AG04450 (cell line): ENCODE results near the gene PTPRT. TPM values are rescaled to one million over a fixed set of nuclear protein-coding genes. Genes with fewer than 3 reads are reported as not detected.

Source experiments
- CTCF ChIA-PET: fragments of 300-600, 350-600 bp; formaldehyde crosslinking; extraction: SDS; loops from one replicate; lab custom pipeline; 2022; ENCODE audit warnings: antibody characterized with exemption, inconsistent platforms; lab: Charles Lee
- POLR2A ChIA-PET: fragments of 350-600 bp; formaldehyde crosslinking; extraction: SDS; loops from one replicate; lab custom pipeline; 2021; ENCODE audit warnings: antibody characterized with exemption, inconsistent platforms; lab: Yijun Ruan, JAX
- DNase-seq: peaks from one replicate; pipeline ENCODE4 v3.0.0-alpha.2; 2011; ENCODE audit warnings: low read depth, low spot score
- H3K27ac ChIP-seq: one replicate; pipeline ENCODE4 v1.5.1; 2012; ENCODE audit warnings: low read depth, low read length, control low read depth
- H3K27me3 ChIP-seq: one replicate; pipeline ENCODE4 v1.6.0; 2012; ENCODE audit warnings: low read length; ENCODE audit not compliant: control insufficient read depth, insufficient read depth
- H3K4me3 ChIP-seq: 2 replicates; pipeline ENCODE4 v1.5.1; 2011; ENCODE audit warnings: mild to moderate bottlenecking, low read depth, low read length, control low read depth
- H3K9me3 ChIP-seq: 2 replicates; pipeline ENCODE4 v1.5.1; 2012; ENCODE audit warnings: low read length; ENCODE audit not compliant: control insufficient read depth, insufficient read depth
- CTCF ChIP-seq: IDR thresholded peaks from 2 replicates; pipeline ENCODE4 v1.5.1; 2011; ENCODE audit warnings: low read depth, low read length, control low read depth, inconsistent platforms
- polyA plus RNA-seq: library from polyadenylated mRNA; depleted of rRNA; stranded (reverse); fragments of >200 nt; gene quantifications from 2 replicates; pipeline ENCODE4 v1.2.3, GENCODE V29; 2011

Gene PTPRT
- polyA plus RNA-seq, 1 experiment, result not detected

GRCh38 chr20:42652266-42652665, 537.4 kb downstream of the PTPRT start:
- H3K27ac ChIP-seq, result no peak overlapping the region
- no peak for TF ChIP-seq CTCF
- no peaks in the 10 kb centered on the region for H3K27me3 ChIP-seq
- DNase-seq, result no peak
- no peak overlapping the region for H3K4me3 ChIP-seq
- ChIA-PET CTCF (no interaction called here), POLR2A (no interaction called here)
- H3K9me3 ChIP-seq, result peaks cover 16% of the 10 kb centered on the region; the same call in 1 of the 2 replicates

GRCh38 chr20:42650191-42650746, 539.4 kb downstream of the PTPRT start:
- H3K27ac ChIP-seq, result no peak overlapping the region
- CTCF ChIA-PET, result no interaction called here
- POLR2A ChIA-PET, result no interaction called here

GRCh38 chr20:42649748-42650147, 540.0 kb downstream of the PTPRT start:
- Histone ChIP-seq H3K27ac (no peak overlapping the region), H3K27me3 (no peaks in the 10 kb centered on the region), H3K9me3 (peaks cover 24% of the 10 kb centered on the region; the same call in 1 of the 2 replicates), H3K4me3 (no peak overlapping the region)
- CTCF ChIA-PET, result no interaction called here
- DNase-seq, result no peak
- TF ChIP-seq CTCF, result no peak
- POLR2A ChIA-PET, result no interaction called here

More at GRCh38 chr20:42650191-42650746, 539.4 kb downstream of the PTPRT start:
- no peak for DNase-seq
- Histone ChIP-seq H3K9me3 (peaks cover 24% of the 10 kb centered on the region; the same call in 1 of the 2 replicates), H3K4me3 (no peak overlapping the region), H3K27me3 (no peaks in the 10 kb centered on the region)
- TF ChIP-seq CTCF, result no peak

GRCh38 chr20:42646250-42646649, 543.5 kb downstream of the PTPRT start:
- ChIA-PET CTCF (no interaction called here), POLR2A (no interaction called here)
- TF ChIP-seq CTCF, result no peak
- Histone ChIP-seq H3K27ac (no peak overlapping the region), H3K27me3 (no peaks in the 10 kb centered on the region), H3K4me3 (no peak overlapping the region), H3K9me3 (peaks cover 32% of the 10 kb centered on the region; the same call in 1 of the 2 replicates)
- no peak for DNase-seq

GRCh38 chr20:42641886-42642285, 547.8 kb downstream of the PTPRT start:
- no peaks in the 10 kb centered on the region for H3K27me3 ChIP-seq
- H3K27ac ChIP-seq, result no peak overlapping the region
- ChIA-PET POLR2A (no interaction called here), CTCF (no interaction called here)
- peaks cover 22% of the 10 kb centered on the region for H3K9me3 ChIP-seq
- DNase-seq, result no peak
- TF ChIP-seq CTCF, result no peak
- H3K4me3 ChIP-seq, result no peak overlapping the region
